H7 (cell line): ENCODE data around the gene KCNIP4. TPM values are rescaled to one million over a fixed set of nuclear protein-coding genes. Genes with fewer than 3 reads are reported as not detected.

Source experiments
- DNase-seq: peaks from one replicate; pipeline ENCODE4 v3.0.0; 2012
- H3K27me3 ChIP-seq: 2 replicates; pipeline ENCODE4 v1.6.0; 2011; ENCODE audit warnings: mild to moderate bottlenecking, low read length; ENCODE audit not compliant: control insufficient read depth, insufficient read depth
- H3K36me3 ChIP-seq: replicated peaks from 2 replicates; pipeline ENCODE4 v1.5.1; 2011; ENCODE audit warnings: low read length; ENCODE audit not compliant: control insufficient read depth, insufficient read depth
- H3K4me3 ChIP-seq: 2 replicates; pipeline ENCODE4 v1.5.1; 2011; ENCODE audit warnings: low read depth, mild to moderate bottlenecking, control low read depth, low read length, moderate library complexity; ENCODE audit not compliant: insufficient read depth
- total RNA-seq: library from RNA; depleted of rRNA; stranded (reverse); fragments of >200 nt; shearing (Covaris generic); gene quantifications from 2 replicates; pipeline ENCODE4 v1.2.3, GENCODE V29; 2014

KCNIP4 gene
- total RNA-seq, 1 experiment from 2014 or later: not detected

- Histone ChIP-seq H3K27me3 (no peaks in the 10 kb centered on the region), H3K36me3 (no peaks in the 10 kb centered on the region), H3K4me3 (no peak overlapping the region)
- no peak for DNase-seq
These were observed 1264.8 kb downstream of the KCNIP4 start for GRCh38 chr4:20683766-20684165.

- Histone ChIP-seq H3K27me3 (no peaks in the 10 kb centered on the region), H3K36me3 (no peaks in the 10 kb centered on the region), H3K4me3 (no peak overlapping the region)
- no peak for DNase-seq
These were observed 1265.7 kb downstream of the KCNIP4 start for GRCh38 chr4:20682853-20683252.

DNA sequence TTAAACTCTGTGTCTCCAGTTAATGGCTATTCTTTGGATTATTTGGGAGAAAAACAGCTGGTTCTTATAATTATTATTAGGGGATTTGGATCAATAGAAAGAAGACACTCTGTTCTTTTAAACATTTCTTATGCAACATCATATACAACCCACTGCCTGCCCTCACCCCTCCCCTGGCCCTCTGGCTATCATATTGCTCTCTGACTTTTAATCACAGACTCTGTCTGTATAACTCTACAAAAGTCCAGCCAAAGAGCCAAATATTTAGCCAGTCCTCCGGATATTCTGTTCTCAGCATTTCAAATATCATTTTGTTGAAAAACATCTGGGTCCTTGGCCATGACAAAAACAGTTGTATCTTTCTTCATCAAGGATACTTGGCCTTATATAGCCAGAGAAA, 1267.3 kb downstream of the KCNIP4 start:
- H3K36me3 ChIP-seq: no peaks in the 10 kb centered on the region
- no peak for DNase-seq
- H3K4me3 ChIP-seq: no peak overlapping the region
- H3K27me3 ChIP-seq: no peaks in the 10 kb centered on the region

DNA sequence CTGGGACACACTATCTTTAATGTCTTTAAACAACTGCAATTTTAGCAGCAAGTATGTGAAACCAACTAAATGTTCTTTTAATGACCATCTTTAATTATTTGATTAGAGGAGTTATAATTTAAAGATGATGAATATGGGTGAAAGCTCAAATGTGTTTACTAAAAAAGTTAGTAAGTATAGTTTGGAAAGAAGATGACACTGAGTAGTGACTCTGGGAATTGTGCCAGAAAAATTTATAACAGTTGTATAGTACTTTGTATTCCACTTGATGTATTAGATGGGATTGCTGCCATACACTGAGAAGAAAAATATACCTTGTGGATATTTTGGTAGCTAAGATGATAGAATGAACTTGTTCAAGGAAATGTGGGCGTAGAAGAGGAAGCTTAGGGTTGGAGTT, 1267.8 kb downstream of the KCNIP4 start:
- DNase-seq: no peak
- Histone ChIP-seq H3K4me3 (no peak overlapping the region), H3K36me3 (no peaks in the 10 kb centered on the region), H3K27me3 (no peaks in the 10 kb centered on the region)

GRCh38 chr4:20679951-20680350, 1268.6 kb downstream of the KCNIP4 start:
- H3K27me3 ChIP-seq: no peaks in the 10 kb centered on the region
- no peak overlapping the region for H3K4me3 ChIP-seq
- H3K36me3 ChIP-seq: no peaks in the 10 kb centered on the region
- no peak for DNase-seq
